Heart left ventricle (tissue), 16 donors: ENCODE results near the gene FBXO9. TPM values are rescaled to one million over a fixed set of nuclear protein-coding genes. Genes with fewer than 3 reads are reported as not detected.

ENCODE experiments used
- ATAC-seq, 4 donors: fragments of 200-7000 bp; cut with Tn5 transposase; one replicate each; pipeline ENCODE4 v1.9.1; 2020 to 2022; ENCODE audit warnings: moderate library complexity in 4 of 4, mild to moderate bottlenecking in 3 of 4, moderate number of reproducible peaks in 1 of 4
- DNase-seq, 5 donors: peaks; one replicate each; pipeline ENCODE4 v3.0.0-alpha.2; 2020
- H3K27ac ChIP-seq, 12 donors: fragments of 200-600 bp; sonication (generic) in 4 of 12; one replicate each; pipeline versions ENCODE4 v1.5.0 to v1.8.0; 2016 to 2022; ENCODE audit warnings: mild to moderate bottlenecking in 2 of 12
- H3K27me3 ChIP-seq, 9 donors: fragments of 200-600 bp; sonication (generic) in 2 of 9; one replicate each; pipeline versions ENCODE4 v1.5.1 to v1.8.0; 2016 to 2022; ENCODE audit warnings: mild to moderate bottlenecking in 3 of 9
- H3K36me3 ChIP-seq, 9 donors: fragments of 200-600 bp; sonication (generic) in 2 of 9; one replicate each; pipeline versions ENCODE4 v1.5.0 to v1.8.0; 2018 to 2022; ENCODE audit warnings: mild to moderate bottlenecking in 2 of 9
- H3K4me1 ChIP-seq, 12 donors: fragments of 200-600 bp; sonication (generic) in 4 of 12; one replicate each; pipeline versions ENCODE4 v1.5.0 to v1.8.0; 2016 to 2022; ENCODE audit warnings: mild to moderate bottlenecking in 3 of 12
- H3K4me3 ChIP-seq, 12 donors: fragments of 200-600 bp; sonication (generic) in 4 of 12; one replicate each; pipeline versions ENCODE4 v1.5.0 to v1.8.0; 2017 to 2022; ENCODE audit warnings: mild to moderate bottlenecking in 9 of 12, moderate library complexity in 4 of 12
- H3K9me3 ChIP-seq, 12 donors: fragments of 200-600 bp; sonication (generic) in 4 of 12; one replicate each; pipeline versions ENCODE4 v1.5.0 to v1.8.0; 2016 to 2022; ENCODE audit warnings: mild to moderate bottlenecking in 1 of 12
- CTCF ChIP-seq, 12 donors: fragments of 200-600 bp; sonication (generic) in 4 of 12; IDR thresholded peaks; one replicate each; pipeline versions ENCODE4 v1.5.0 to v1.8.0; 2018 to 2022; ENCODE audit warnings: antibody characterized with exemption in 12 of 12, mild to moderate bottlenecking in 5 of 12
- POLR2A ChIP-seq, 2 donors: fragments of 450-650 bp; IDR thresholded peaks; one replicate each; pipeline ENCODE4 v1.6.1; 2017; ENCODE audit warnings: antibody characterized with exemption in 2 of 2, mild to moderate bottlenecking in 2 of 2, moderate library complexity in 2 of 2
- WGBS, 4 donors: extraction: QIAGEN DNeasy Blood & Tissue Kit in 2 of 4; methylation state at CpG; one replicate each; pipeline versions ENCODE4 v1.1.5 to v1.1.7; 2013 to 2018; 5-methylcytosine and 5-hydroxymethylcytosine counted together
- intact Hi-C, 10 donors: fragments of 100-400 bp; cut with DNase I; formaldehyde crosslinking; loops; one replicate each; pipeline versions ENCODE4 v1.11.1 to v1.14.2; 2022
- polyA plus RNA-seq, 2 donors: library from polyadenylated mRNA; stranded (reverse); fragments of 200-250 nt; gene quantifications; one replicate each; pipeline ENCODE4 v1.2.3, GENCODE V29; 2013
- total RNA-seq, 9 donors: library from RNA; depleted of rRNA in 2 of 9; stranded (reverse); fragments of >200 nt in 2 of 9; fragmentation: NEBNext Ultra II Directional in 3 of 9; extraction: Animal tissue kit (Norgen Biotek cat#: 25700) in 3 of 9; gene quantifications; one replicate each; pipeline versions ENCODE4 v1.1.0 to v1.2.4, GENCODE V29; 2016 to 2023
- donor health status: ischemic (EF 13 %, LVEDD 7.1; RV severe dilation, severe dysfunction).
- donor health status: healthy with polysubstance abuse.
- donor health status: DM: no; HTN: yes; CAD: no.
- donor health status: DM: no; HTN: no; CAD: no.
- donor health status: ischemic (EF 25% LVEDD 6.9; RV normal size, moderate dysfunction).
- donor health status: ischemic (EF 25% LVEDD 5.7; RV mildly dilated, moderate dysfunction).
- donor health status: healthy.
- donor health status: DM: yes; HTN: yes; CAD: no.
- donor health status: ischemic (EF 35%, LVEDD 5.7; RV mildly dilated, moderate dysfunction).
- donor health status: nonischemic (EF 11% LVEDD 7.7; RV severe dilation, severe dysfunction).
- donor health status: DM: yes; HTN: yes; CAD: no.
- donor health status: PGD.
- donor health status: ischemic (EF 29% LVEDD 5.4; RV normal size, mild dysfunction).
- donor health status: nonischemic (EF 23%, LVEDD 6.1; RV moderate dilation, normal function).

Gene FBXO9
- total and polyA plus RNA-seq, 11 donors, result 9.0 to 98.9 (median 69.7) TPM

GRCh38 chr6:53028467-53028866 lies 36.7 kb upstream of the FBXO9 start:
- TF ChIP-seq POLR2A (IDR thresholded peaks at IDR 0.05), result no peak
- ATAC-seq, result no peak
- WGBS, 4 donors, result 46 to 64% (median 59%) methylated on average over 1 of the region's 1 CpG

GRCh38 chr6:53029257-53029656 lies 35.9 kb upstream of the FBXO9 start:
- peaks cover 0 to 90% (median 69%) of the 10 kb centered on the region in 9 donors for H3K36me3 ChIP-seq
- no peaks in the 10 kb centered on the region for H3K27me3 ChIP-seq
- ATAC-seq, result no peak
- DNase-seq, result no peak
- TF ChIP-seq POLR2A (IDR thresholded peaks at IDR 0.05), result no peak
- intact Hi-C loops, result no loop called here
- no peak overlapping the region for H3K4me3 ChIP-seq
- H3K4me1 ChIP-seq, result peaks cover 0 to 30% (median 17%) of the 10 kb centered on the region in 12 donors
- H3K9me3 ChIP-seq, result no peaks in the 10 kb centered on the region
- no peak overlapping the region for H3K27ac ChIP-seq

More at GRCh38 chr6:53028467-53028866, 36.7 kb upstream of the FBXO9 start:
- no peak overlapping the region for H3K4me3 ChIP-seq
- no peak for DNase-seq
- no peaks in the 10 kb centered on the region for H3K9me3 ChIP-seq
- H3K36me3 ChIP-seq, result peaks cover 0 to 95% (median 69%) of the 10 kb centered on the region in 9 donors
- intact Hi-C loops, result no loop called here
- H3K27ac ChIP-seq, result no peak overlapping the region
- H3K4me1 ChIP-seq, result peaks cover 0 to 23% (median 12%) of the 10 kb centered on the region in 12 donors
- no peaks in the 10 kb centered on the region for H3K27me3 ChIP-seq

GRCh38 chr6:53029761-53030160 lies 35.4 kb upstream of the FBXO9 start:
- no peak overlapping the region for H3K27ac ChIP-seq
- no peak overlapping the region for H3K4me3 ChIP-seq
- H3K9me3 ChIP-seq, result no peaks in the 10 kb centered on the region
- intact Hi-C loops, result no loop called here
- 86 to 91% (median 90%) methylated on average over 3 of the region's 3 CpGs for WGBS, 4 donors
- peaks cover 0 to 91% (median 69%) of the 10 kb centered on the region in 9 donors for H3K36me3 ChIP-seq
- peaks cover 0 to 36% (median 19%) of the 10 kb centered on the region in 12 donors for H3K4me1 ChIP-seq
- TF ChIP-seq CTCF (IDR thresholded peaks at IDR 0.05) (no peak), POLR2A (IDR thresholded peaks at IDR 0.05) (no peak)
- DNase-seq (no peak), ATAC-seq (no peak)
- H3K27me3 ChIP-seq, result no peaks in the 10 kb centered on the region

- WGBS, 4 donors, result 94 to 98% (median 97%) methylated on average over 4 of the region's 4 CpGs
- no peak overlapping the region for H3K27ac ChIP-seq
- H3K4me3 ChIP-seq, result no peak overlapping the region
- no peaks in the 10 kb centered on the region for H3K9me3 ChIP-seq
- no peaks in the 10 kb centered on the region for H3K27me3 ChIP-seq
- peaks cover 0 to 83% (median 60%) of the 10 kb centered on the region in 9 donors for H3K36me3 ChIP-seq
- intact Hi-C loops, result no loop called here
- peaks cover 0 to 51% (median 25%) of the 10 kb centered on the region in 12 donors for H3K4me1 ChIP-seq
- DNase-seq (no peak), ATAC-seq (no peak)
- TF ChIP-seq CTCF (IDR thresholded peaks at IDR 0.05), result no peak
- no peak for TF ChIP-seq POLR2A (IDR thresholded peaks at IDR 0.05)
These were observed 33.9 kb upstream of the FBXO9 start for GRCh38 chr6:53031281-53031680.

- H3K27ac ChIP-seq, result peak overlapping the region in 8 of 12 donors; percentile 6 to 62 (median 50)
- WGBS, 4 donors, result 40 to 54% (median 47%) methylated on average over 4 of the region's 4 CpGs
- H3K4me1 ChIP-seq, result peaks cover 0 to 47% (median 25%) of the 10 kb centered on the region in 12 donors
- no peaks in the 10 kb centered on the region for H3K27me3 ChIP-seq
- DNase-seq (no peak), ATAC-seq (peak in 2 of 4 donors; percentile 39 to 64)
- intact Hi-C loops, result no loop called here
- H3K36me3 ChIP-seq, result peaks cover 0 to 86% (median 47%) of the 10 kb centered on the region in 9 donors
- H3K9me3 ChIP-seq, result no peaks in the 10 kb centered on the region
- no peak overlapping the region for H3K4me3 ChIP-seq
- TF ChIP-seq CTCF (IDR thresholded peaks at IDR 0.05), result no peak
- no peak for TF ChIP-seq POLR2A (IDR thresholded peaks at IDR 0.05)
These were observed 32.4 kb upstream of the FBXO9 start for GRCh38 chr6:53032849-53033248.
